ENCODE measurements around the gene NUDT16L1.

GRCh38 chr16:4696905-4697847 lies 3.8 kb downstream of the NUDT16L1 start:
- TF ChIP-seq CTCF (optimal IDR thresholded peaks at IDR 0.05 in 1 of 3, IDR thresholded peaks at IDR 0.05 in 1 of 3, conservative IDR thresholded peaks at IDR 0.05 in 1 of 3; ENCODE audit: extremely low read depth in 1 of 3, insufficient read depth in 2 of 3, low read length in 3 of 3) (no peak), EZH2 (IDR thresholded peaks at IDR 0.05; ENCODE audit: low read length) (no peak)
